ENCODE results near the gene CUZD1.

Gene CUZD1

GRCh38 chr10:122853665-122854313, 8.1 kb upstream of the CUZD1 start:
- Histone ChIP-seq H3K9me3 (ENCODE audit: low read length) (no peaks in the 10 kb centered on the region), H3K4me2 (ENCODE audit: low read length) (no peak overlapping the region), H3K9ac (ENCODE audit: low read length) (no peak overlapping the region), H3K27me3 (ENCODE audit: insufficient read depth, low read length) (no peaks in the 10 kb centered on the region), H3K79me2 (ENCODE audit: insufficient read depth, low read length) (no peaks in the 10 kb centered on the region), H4K20me1 (ENCODE audit: insufficient read depth, low read length) (no peaks in the 10 kb centered on the region), H3F3A (ENCODE audit: insufficient read depth, low read length) (no peaks in the 10 kb centered on the region), H2AFZ (ENCODE audit: low read length) (no peak overlapping the region), H3K9me2 (ENCODE audit: low read depth, low read length) (no peaks in the 10 kb centered on the region), H3K4me1 (ENCODE audit: insufficient read depth, low read length, severe bottlenecking) (no peaks in the 10 kb centered on the region), H3K36me3 (ENCODE audit: insufficient read depth, low read length) (peaks cover 31% of the 10 kb centered on the region), H3K4me3 (ENCODE audit: low read depth, low read length, poor library complexity, severe bottlenecking) (no peak overlapping the region), H3K27ac (ENCODE audit: low read depth, low read length, poor library complexity, severe bottlenecking) (no peak overlapping the region)
- TF ChIP-seq EZH2 (IDR thresholded peaks at IDR 0.05; ENCODE audit: borderline replicate concordance, low read length) (no peak), CTCF (IDR thresholded peaks at IDR 0.05; ENCODE audit: low read length) (no peak)

GRCh38 chr10:122852261-122852660, 6.6 kb upstream of the CUZD1 start:
- Histone ChIP-seq H4K20me1 (ENCODE audit: insufficient read depth, low read length) (no peaks in the 10 kb centered on the region), H3K9me3 (ENCODE audit: low read length) (no peaks in the 10 kb centered on the region), H3K4me1 (ENCODE audit: insufficient read depth, low read length, severe bottlenecking) (no peaks in the 10 kb centered on the region), H3K9ac (ENCODE audit: low read length) (no peak overlapping the region), H3K79me2 (ENCODE audit: insufficient read depth, low read length) (no peaks in the 10 kb centered on the region), H3K27ac (ENCODE audit: low read depth, low read length, poor library complexity, severe bottlenecking) (no peak overlapping the region), H2AFZ (ENCODE audit: low read length) (no peak overlapping the region), H3K4me2 (ENCODE audit: low read length) (no peak overlapping the region), H3K27me3 (ENCODE audit: insufficient read depth, low read length) (no peaks in the 10 kb centered on the region), H3K4me3 (ENCODE audit: low read depth, low read length, poor library complexity, severe bottlenecking) (no peak overlapping the region), H3F3A (ENCODE audit: insufficient read depth, low read length) (no peaks in the 10 kb centered on the region), H3K9me2 (ENCODE audit: low read depth, low read length) (no peaks in the 10 kb centered on the region), H3K36me3 (ENCODE audit: insufficient read depth, low read length) (peaks cover 31% of the 10 kb centered on the region)
- no peak for TF ChIP-seq CTCF (IDR thresholded peaks at IDR 0.05; ENCODE audit: low read length)
- TF ChIP-seq EZH2 (IDR thresholded peaks at IDR 0.05; ENCODE audit: borderline replicate concordance, low read length) = no peak

GRCh38 chr10:122850705-122851640, 5.3 kb upstream of the CUZD1 start:
- H3K4me1 ChIP-seq (ENCODE audit: insufficient read depth, low read length, severe bottlenecking) = no peaks in the 10 kb centered on the region
- H2AFZ ChIP-seq (ENCODE audit: low read length) = no peak overlapping the region
- H3K9ac ChIP-seq (ENCODE audit: low read length) = no peak overlapping the region
- no peaks in the 10 kb centered on the region for H3F3A ChIP-seq (ENCODE audit: insufficient read depth, low read length)
- H3K79me2 ChIP-seq (ENCODE audit: insufficient read depth, low read length) = no peaks in the 10 kb centered on the region
- H3K9me2 ChIP-seq (ENCODE audit: low read depth, low read length) = no peaks in the 10 kb centered on the region
- H4K20me1 ChIP-seq (ENCODE audit: insufficient read depth, low read length) = no peaks in the 10 kb centered on the region
- no peaks in the 10 kb centered on the region for H3K9me3 ChIP-seq (ENCODE audit: low read length)
- H3K27ac ChIP-seq (ENCODE audit: low read depth, low read length, poor library complexity, severe bottlenecking) = no peak overlapping the region
- no peak overlapping the region for H3K4me3 ChIP-seq (ENCODE audit: low read depth, low read length, poor library complexity, severe bottlenecking)
- H3K27me3 ChIP-seq (ENCODE audit: insufficient read depth, low read length) = no peaks in the 10 kb centered on the region
- TF ChIP-seq EZH2 (IDR thresholded peaks at IDR 0.05; ENCODE audit: borderline replicate concordance, low read length) = no peak
- TF ChIP-seq CTCF (IDR thresholded peaks at IDR 0.05; ENCODE audit: low read length) = no peak
- H3K4me2 ChIP-seq (ENCODE audit: low read length) = no peak overlapping the region
- peaks cover 31% of the 10 kb centered on the region for H3K36me3 ChIP-seq (ENCODE audit: insufficient read depth, low read length)
